GM21447 (cell line): ENCODE data around the gene IL17RE.
A peak's percentile ranks its signal among the peaks of the same experiment; 100 is the strongest.
"Not testable (repeated sequence)": the region's sequence is repeated elsewhere in the genome, so short reads cannot be mapped to it uniquely, and the experiment has no call there.

Source experiments
- ATAC-seq: cut with Tn5 transposase; IDR thresholded peaks from one replicate; pipeline ENCODE4 v1.9.1; 2021; ENCODE audit not compliant: unreplicated experiment

IL17RE gene

DNA sequence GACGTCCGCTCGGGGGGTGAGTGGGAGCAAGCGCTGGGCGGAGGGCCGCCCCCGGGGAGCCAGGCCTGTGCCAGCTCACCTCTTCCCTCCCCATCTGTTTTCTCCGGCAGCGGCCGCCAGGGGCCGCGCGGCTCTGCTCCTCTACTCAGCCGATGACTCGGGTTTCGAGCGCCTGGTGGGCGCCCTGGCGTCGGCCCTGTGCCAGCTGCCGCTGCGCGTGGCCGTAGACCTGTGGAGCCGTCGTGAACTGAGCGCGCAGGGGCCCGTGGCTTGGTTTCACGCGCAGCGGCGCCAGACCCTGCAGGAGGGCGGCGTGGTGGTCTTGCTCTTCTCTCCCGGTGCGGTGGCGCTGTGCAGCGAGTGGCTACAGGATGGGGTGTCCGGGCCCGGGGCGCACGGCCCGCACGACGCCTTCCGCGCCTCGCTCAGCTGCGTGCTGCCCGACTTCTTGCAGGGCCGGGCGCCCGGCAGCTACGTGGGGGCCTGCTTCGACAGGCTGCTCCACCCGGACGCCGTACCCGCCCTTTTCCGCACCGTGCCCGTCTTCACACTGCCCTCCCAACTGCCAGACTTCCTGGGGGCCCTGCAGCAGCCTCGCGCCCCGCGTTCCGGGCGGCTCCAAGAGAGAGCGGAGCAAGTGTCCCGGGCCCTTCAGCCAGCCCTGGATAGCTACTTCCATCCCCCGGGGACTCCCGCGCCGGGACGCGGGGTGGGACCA lies 30.4 kb downstream of the IL17RE start:
- ATAC-seq, result peak; percentile 60

DNA sequence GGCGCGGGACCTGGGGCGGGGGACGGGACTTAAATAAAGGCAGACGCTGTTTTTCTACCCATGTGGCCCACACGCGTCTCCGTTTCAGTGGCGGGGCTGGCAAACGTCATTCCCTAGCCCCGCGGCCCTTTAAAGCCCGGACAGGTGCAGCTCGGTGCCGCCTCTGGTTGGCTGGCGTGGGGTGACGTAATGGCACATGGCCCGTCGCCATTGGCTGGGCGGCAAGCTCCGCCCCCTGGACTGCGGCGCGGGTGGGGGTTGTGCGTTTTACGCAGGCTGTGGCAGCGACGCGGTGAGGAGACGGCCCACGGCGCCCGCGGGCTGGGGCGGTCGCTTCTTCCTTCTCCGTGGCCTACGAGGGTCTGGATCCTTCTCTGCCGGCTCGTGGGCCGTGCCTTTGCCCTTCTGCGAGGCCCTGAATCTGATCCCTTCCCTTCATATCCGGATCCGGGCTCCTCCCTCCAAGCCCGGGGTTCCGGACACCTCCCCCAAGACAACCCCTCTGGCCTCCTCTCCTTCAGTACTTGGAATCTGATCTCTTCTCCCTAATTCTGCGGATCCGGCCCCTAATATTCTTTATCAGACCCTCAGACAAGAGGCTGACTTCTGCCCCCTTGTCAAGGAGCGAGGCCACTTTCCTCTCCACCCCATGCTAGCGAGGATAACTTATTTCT lies 31.1 kb downstream of the IL17RE start, which contains the start of gene CRELD1:
CRELD1 (plus strand) TSS at position 274 of the 674 bp plus-strand sequence. CDS start 605 bp downstream, outside the sequence.
- ATAC-seq, result peak; percentile 87

DNA sequence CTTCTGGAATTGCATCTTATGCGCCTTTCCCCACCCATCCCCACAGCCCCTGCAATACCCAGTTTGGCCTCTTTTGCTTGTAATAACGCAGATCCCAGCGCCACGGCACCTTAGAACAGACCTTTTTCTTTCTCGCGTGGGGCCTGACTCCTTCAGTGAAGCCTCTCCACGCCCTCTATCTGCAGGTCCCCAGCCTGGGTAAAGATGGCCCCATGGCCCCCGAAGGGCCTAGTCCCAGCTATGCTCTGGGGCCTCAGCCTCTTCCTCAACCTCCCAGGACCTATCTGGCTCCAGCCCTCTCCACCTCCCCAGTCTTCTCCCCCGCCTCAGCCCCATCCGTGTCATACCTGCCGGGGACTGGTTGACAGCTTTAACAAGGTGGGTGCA lies 31.6 kb downstream of the IL17RE start:
- no peak for ATAC-seq

DNA sequence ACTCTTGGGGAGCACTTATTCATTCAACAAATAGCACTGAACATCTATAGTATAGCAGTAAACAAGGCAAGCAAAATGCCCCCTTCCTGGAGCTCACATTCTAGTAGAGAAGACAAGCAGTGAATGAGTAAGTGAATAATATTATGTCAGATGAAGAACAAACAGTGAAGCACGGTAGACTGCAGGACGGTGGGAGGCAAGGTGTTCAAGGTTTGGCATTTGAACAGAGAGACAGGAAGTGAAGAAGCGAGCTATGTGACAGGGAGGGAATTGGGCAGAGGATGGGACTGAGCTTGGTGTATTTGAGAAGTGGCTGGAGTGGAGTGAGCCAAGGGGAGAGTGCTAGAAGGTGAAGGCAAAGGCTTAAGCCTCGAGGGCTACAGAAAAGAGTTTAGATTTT lies 32.3 kb downstream of the IL17RE start:
- no peak for ATAC-seq

DNA sequence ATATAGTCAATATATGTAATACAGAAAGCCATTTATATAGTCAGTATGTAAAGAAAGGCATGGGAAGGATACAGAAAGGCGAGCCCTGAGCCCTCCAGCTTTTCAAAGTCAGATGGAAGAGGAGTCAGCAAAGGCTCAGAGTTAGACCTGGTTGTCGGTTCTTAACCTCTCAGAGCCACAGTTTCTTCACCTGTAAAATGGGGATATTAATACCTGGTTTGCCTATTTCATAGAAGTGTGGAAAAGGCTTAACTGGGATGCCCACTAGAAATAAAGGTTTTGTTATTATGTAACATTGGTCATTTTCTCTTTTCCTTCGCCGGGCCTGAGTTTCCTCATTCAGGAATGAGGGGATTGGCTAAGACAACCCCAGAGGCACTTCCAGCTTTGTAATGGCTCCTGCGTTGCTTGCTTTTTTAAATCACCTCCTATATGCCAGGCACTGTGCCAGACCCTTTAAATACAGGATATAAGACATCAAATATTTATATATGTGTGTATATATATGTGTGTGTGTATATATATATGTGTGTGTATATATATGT lies 33.4 kb downstream of the IL17RE start:
- ATAC-seq, result no peak

DNA sequence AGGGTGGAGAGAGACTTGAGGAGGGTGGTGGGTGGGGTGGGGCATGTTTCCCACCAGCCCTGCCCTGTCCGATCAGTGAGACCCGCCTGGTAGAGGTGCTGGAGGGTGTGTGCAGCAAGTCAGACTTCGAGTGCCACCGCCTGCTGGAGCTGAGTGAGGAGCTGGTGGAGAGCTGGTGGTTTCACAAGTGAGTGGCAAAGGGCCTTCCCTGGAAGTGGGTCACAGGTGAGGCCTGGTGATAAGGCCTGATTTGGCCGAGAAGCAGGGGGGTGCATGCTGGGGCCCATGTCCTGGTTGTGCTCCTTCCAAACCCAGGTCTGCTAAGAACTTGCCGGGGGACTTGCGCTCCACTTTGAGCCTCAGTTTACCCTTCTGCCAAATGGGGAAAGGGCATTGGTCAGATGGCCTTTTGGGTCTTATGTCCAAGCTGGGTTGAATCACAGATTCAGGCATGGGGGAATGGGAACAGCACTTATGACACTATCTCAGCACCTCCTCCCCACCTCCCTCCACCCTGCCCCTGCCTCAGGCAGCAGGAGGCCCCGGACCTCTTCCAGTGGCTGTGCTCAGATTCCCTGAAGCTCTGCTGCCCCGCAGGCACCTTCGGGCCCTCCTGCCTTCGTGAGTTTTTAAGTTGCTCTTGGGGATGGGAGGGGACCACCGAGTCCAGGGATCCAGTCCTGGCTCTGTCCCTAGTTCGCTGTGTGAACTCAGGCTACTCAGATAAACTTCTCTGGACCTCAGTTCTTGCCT lies 35.0 kb downstream of the IL17RE start:
- ATAC-seq, result no peak

DNA sequence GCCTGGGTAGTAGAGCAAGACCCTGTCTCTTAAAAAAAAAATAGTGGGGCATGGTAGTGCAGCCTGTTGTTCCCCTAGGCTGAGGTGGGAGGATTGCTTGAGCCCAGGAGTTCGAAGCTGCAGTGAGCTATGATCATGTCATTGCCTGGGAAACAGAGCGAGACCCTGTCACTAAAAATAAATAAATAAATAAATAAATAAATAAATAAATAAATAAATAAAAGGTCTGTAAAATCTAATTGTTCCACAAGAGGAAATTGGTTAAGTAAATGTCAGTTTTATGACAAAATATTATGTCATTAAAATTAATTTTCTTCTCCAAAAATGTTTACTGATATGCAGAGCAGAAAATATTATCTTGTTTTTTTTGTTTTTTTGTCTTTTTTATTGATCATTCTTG lies 36.3 kb downstream of the IL17RE start:
- ATAC-seq, result no peak

DNA sequence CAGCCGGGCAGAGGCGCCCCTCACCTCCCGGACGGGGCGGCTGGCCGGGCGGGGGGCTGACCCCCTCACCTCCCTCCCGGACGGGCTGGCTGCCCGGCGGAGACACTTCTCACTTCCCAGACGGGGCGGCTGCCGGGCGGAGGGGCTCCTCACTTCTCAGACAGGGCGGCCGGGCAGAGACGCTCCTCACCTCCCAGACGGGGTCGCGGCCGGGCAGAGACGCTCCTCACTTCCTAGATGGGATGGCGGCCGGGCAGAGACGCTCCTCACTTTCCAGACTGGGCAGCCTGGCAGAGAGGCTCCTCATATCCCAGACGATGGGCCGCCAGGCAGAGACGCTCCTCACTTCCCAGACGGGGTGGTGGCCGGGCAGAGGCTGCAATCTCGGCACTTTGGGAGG lies 37.3 kb downstream of the IL17RE start:
- ATAC-seq, result not testable (repeated sequence)

DNA sequence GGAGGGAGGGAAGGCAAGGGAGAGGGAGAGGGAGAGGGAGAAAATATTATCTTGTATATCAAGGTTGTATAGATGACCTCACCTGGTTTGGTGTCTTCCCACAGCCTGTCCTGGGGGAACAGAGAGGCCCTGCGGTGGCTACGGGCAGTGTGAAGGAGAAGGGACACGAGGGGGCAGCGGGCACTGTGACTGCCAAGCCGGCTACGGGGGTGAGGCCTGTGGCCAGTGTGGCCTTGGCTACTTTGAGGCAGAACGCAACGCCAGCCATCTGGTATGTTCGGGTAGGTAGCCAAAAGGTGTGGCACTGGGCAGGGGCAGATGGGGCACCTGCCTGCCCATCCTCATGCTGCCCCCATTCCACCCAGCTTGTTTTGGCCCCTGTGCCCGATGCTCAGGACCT lies 38.1 kb downstream of the IL17RE start:
- ATAC-seq, result no peak

DNA sequence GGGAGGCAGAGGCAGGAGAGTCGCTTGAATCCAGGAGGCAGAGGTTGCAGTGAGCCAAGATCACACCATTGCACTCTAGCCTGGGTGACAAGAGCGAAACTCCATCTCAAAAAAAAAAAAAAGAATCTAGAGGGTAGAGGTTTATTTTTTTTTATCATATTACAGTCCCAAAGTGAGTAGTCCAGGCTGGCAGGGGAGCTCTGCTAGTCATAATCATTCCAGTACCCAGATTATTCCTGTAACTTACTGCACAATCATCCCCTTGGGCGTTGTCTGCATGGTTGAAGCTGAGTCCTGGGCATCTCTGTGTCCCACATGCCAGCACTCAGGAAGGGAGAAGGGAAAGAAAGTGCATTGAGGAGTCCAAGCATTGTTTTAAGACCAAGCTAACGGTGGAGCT lies 39.5 kb downstream of the IL17RE start:
- no peak for ATAC-seq

DNA sequence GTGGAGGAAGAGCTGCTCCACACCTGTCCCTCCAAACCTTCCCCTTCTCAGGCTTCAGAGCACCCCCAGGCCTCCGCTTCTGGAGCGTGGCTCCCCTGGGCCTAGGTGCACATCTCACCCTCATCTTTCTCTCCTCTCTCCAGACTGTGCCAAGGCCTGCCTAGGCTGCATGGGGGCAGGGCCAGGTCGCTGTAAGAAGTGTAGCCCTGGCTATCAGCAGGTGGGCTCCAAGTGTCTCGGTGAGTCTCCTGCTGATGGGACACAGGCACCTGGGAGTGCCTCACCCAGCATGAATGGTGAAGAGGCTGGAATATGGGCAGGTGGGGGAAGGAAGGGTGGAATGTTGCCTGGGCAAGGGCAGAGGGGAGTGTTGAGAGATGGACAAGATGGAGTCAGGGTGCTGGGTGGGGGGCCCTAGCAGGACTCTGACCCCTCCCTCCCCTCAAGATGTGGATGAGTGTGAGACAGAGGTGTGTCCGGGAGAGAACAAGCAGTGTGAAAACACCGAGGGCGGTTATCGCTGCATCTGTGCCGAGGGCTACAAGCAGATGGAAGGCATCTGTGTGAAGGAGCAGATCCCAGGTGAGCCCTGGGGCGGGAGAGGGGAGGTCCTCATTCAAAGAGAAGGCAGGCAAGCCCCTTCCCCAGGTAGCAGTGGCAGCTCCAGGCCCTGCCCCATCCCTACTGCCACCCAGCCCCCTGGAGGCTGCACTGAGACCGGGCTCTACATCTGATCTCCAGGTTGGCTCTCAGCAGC lies 40.5 kb downstream of the IL17RE start:
- ATAC-seq, result no peak

DNA sequence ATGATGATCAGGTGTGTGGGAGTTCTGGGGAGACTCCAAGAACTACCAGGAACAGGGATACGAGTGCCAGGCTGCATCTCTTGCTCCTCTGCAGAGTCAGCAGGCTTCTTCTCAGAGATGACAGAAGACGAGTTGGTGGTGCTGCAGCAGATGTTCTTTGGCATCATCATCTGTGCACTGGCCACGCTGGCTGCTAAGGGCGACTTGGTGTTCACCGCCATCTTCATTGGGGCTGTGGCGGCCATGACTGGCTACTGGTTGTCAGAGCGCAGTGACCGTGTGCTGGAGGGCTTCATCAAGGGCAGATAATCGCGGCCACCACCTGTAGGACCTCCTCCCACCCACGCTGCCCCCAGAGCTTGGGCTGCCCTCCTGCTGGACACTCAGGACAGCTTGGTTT lies 41.6 kb downstream of the IL17RE start:
- no peak for ATAC-seq

DNA sequence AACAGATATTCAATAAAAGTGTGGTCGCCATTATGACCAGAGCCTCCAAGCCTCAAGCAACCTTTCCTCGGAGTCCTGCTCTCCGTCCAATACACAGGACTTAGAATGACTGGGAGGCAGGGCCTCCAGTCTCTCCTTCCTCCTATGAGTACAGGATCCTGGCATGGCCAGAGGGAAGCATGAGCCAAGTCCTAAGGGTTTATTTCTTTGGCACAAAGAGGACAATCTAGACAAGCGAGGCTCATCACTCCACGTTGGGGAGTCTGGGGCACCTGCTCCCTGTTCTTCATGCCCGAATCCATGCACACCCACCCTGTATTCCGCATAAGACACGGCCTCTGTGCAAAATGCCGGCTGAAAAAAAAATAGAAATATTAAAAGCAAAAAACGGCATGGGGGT lies 42.7 kb downstream of the IL17RE start:
- no peak for ATAC-seq

DNA sequence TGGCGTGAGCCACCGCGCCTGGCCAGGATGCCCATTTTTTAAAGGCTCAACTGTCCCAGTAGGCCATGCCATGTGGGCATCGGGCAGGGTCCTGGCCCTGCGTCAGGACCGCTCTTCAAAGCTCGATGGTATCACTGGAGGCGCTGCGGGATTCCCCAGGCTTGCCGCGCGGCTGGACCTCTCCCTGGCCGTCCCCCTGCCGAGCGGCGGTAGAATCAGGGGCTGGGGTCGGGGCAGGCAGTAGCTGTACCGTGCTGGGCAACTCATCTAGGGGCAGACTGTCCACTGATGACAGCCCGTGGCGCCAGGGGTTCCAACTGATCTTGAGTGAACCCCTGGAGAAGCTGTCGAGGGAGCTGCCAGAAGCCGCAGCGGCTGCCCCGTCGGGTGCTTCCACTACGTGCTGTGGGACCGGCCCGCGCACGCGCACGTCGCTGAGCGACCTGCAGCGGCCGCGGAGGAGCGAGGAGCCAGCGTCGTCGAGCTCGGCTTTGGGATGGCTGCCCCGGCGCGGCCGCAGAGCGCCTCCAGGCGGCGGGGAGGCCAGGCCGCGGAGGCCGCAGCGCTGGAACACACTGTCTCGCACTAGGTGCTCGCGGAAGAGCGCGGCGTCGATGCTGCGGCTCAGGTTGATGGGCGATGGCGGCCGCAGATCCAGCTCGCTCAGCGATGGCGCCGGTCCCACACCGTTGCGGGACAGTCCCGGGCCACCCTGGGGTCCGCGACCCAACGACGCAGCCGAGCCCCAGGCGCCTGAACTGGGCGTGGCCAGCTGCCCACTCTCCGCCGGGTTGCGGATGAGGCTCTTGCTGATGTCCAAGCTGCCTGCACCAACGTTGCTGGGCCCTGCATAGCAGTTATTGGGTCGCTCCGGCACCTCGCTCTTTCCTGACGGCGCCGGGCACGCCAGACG lies 43.7 kb downstream of the IL17RE start:
- ATAC-seq, result no peak

DNA sequence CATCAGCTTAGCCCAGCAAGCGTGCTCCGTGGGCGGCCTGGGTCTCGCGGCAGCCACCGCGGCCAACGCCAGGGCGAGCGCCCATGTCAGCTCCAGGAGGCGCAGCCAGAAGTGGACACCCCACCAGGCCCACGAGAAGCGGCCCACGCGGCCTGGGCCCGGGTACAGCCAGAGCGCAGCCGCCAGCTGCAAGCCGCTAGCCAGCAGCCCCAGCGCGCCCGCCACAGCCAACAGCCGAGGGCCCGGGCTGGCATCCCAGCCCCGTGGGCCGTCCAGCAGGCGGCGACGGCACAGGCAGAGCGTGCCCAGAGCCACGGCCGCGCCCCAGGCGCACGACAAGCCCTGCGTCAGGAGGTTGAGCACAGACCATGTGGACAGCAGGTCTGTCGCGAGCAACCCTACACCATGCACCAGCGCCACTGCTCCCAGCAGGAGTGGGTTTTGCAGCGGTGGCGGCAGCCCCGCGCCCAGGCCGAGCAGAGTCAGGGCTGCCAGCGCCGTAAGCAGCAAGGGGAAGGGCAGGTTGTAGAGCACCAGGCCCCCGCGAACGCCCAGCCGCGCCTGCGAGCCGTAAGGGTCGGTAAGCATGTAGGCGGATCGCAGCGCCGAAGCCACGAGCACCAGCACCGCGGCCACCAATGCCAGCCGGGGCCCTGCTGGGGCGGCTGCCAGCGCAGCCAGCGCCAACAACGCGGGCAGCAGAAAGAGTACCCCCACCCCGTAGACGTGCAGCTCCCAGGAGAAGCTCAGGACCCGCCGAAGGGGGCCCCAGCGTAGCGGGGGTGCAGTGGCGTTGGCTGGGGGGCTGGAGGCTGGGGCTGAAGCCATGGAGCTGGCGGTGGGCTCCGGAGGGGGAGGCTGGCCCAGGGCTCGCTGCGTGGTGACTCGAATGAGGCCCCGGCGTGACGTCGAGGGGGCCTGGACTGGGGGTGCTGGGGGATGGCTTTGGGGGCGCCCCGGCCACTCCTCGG lies 44.7 kb downstream of the IL17RE start:
- no peak for ATAC-seq

DNA sequence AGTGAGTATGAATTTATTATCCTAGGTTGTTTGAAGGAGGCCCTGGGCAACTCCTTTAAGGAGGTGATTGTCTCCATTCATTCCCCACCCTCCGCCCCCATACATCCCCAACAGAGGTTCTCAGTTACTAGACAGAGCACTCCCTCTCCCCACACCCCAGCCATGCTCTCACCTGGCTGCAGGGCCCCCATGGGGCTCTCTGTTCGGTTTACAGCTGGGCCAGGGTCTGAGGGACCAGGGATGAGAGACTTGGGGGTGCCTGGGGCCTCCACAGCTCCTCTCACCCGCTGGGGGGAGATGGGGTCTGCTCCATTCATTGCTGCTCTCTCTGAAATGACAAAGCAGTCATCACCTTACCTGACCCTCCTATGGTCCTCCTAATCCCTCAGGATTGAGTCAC lies 45.9 kb downstream of the IL17RE start:
- no peak for ATAC-seq

DNA sequence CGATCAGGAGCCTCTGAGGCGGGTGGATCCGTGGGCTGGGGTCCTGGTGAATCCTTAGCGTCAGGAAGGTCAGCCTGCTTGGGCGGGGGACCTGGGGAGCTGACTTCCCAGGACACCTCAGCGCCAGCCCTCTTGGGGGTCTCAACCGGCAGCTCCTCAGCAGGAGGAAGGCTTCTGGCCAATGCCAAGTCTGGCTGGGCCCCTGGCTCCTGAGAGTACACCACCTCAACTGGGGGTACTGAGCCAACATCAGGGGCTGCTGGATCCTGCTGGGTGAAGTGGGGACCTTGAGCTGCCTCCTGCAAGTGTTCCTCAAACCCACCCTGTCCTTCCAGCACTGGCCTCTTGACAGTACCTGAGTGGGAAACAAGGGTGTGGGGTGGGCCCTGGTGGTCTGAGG lies 46.5 kb downstream of the IL17RE start:
- ATAC-seq, result no peak

DNA sequence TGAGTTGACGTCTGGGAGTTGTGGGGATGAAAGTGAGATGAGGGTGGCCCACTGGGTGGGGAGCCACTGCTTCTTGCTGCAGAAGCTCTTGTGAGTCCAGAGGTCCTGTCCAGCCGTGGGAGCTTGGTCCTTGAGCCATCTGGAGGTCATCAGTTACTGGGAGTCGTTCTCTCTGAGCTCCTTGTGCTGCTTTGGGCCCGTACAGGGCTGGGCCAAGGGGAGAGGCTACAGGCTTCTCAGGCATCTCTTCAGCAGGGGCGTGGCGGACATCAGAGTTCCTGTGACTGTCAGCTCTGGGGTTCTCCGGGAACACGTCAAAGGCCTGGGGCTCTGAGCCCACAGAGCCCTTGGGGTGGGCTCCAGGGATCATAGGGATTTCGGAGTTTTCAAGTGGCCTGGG lies 47.0 kb downstream of the IL17RE start:
- no peak for ATAC-seq

DNA sequence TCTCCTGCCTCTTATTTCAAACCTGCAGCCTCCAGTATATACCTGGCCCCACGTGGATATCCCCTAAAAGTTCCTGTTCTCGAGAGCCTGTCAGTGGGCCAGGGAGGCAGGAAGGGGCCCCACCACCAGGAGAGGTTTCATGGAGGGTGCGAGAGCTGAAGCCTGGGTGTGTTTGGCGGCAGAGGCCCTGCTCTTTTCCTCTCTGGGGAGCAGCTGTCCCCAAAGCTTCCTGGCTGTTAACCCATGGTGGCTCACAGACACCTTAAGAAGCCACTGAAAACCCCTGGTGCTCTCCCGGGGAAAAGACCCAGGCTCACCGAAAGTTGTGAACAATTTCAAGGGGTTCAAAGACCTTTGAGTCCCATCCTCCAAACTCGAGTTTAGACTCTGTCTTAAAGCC lies 48.5 kb downstream of the IL17RE start:
- peak; percentile 54 for ATAC-seq
